GM18498 (cell line): ENCODE data around the gene ATAD1.

ENCODE experiments used
- ATAC-seq: cut with Tn5 transposase; IDR thresholded peaks from one replicate; pipeline ENCODE4 v1.9.1; 2021; ENCODE audit warnings: mild to moderate bottlenecking, moderate library complexity; ENCODE audit not compliant: unreplicated experiment

The ATAD1 gene

GRCh38 chr10:87720665-87721064, 97.4 kb downstream of the ATAD1 start:
- no peak for ATAC-seq

- ATAC-seq = no peak
Measured at GRCh38 chr10:87716348-87716670, 101.7 kb downstream of the ATAD1 start.

- no peak for ATAC-seq
Measured at GRCh38 chr10:87715552-87716347, 102.3 kb downstream of the ATAD1 start.

- no peak for ATAC-seq
Measured at GRCh38 chr10:87713707-87714106, 104.3 kb downstream of the ATAD1 start.

GRCh38 chr10:87712913-87713616, 105.0 kb downstream of the ATAD1 start:
- ATAC-seq = no peak

GRCh38 chr10:87707254-87707653, 110.8 kb downstream of the ATAD1 start:
- ATAC-seq = no peak

- no peak for ATAC-seq
Measured at GRCh38 chr10:87706731-87707130, 111.3 kb downstream of the ATAD1 start.

GRCh38 chr10:87705339-87705738, 112.7 kb downstream of the ATAD1 start:
- no peak for ATAC-seq

- ATAC-seq = no peak
Measured at GRCh38 chr10:87703771-87704170, 114.3 kb downstream of the ATAD1 start.

GRCh38 chr10:87702973-87703294, 115.1 kb downstream of the ATAD1 start:
- ATAC-seq = no peak

GRCh38 chr10:87702260-87702972, 115.6 kb downstream of the ATAD1 start:
- ATAC-seq = no peak
